GM23248 (cell line): Measurements from ENCODE around the gene OR7G1.

Experiments
- EZH2 ChIP-seq: fragments of 200-600 bp; sonication (generic); IDR thresholded peaks from 2 replicates; pipeline ENCODE4 v1.6.1; 2018; ENCODE audit warnings: antibody characterized with exemption, mild to moderate bottlenecking; ENCODE audit not compliant: insufficient read depth, poor library complexity, severe bottlenecking
- EZH2phosphoT487 ChIP-seq: fragments of 200-600 bp; sonication (generic); IDR thresholded peaks from 2 replicates; pipeline ENCODE4 v1.6.1; 2018; ENCODE audit warnings: antibody characterized with exemption, moderate library complexity, mild to moderate bottlenecking, low read depth; ENCODE audit not compliant: insufficient read depth

DNA sequence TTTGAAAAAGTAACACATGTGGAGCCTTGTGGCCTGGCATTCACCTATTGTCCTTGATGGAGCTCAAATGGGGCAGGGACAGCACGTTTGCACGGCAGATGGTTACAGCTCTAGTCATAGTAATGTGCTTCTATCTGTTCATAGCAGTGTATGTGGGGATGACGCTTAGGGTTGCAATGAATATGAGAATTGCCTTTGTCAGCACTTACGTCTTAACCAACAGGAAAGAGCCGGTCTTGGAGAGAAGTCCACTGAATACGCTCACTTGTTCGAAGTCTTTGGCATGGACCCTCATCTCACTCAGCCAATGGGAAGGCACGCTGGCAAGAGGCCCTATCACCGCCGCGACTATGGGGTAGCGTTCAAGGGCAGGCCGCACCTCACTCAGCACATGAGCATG is 44.3 kb upstream of the OR7G1 start:
- TF ChIP-seq EZH2phosphoT487 (no peak), EZH2 (no peak)
